Eye (tissue), 1 donor: ENCODE results near the gene TTF2.
A peak's percentile ranks its signal among the peaks of the same experiment; 100 is the strongest.

Experiments
- DNase-seq: peaks from one replicate; pipeline ENCODE4 v3.0.0-alpha.2; 2015

Gene TTF2

DNA sequence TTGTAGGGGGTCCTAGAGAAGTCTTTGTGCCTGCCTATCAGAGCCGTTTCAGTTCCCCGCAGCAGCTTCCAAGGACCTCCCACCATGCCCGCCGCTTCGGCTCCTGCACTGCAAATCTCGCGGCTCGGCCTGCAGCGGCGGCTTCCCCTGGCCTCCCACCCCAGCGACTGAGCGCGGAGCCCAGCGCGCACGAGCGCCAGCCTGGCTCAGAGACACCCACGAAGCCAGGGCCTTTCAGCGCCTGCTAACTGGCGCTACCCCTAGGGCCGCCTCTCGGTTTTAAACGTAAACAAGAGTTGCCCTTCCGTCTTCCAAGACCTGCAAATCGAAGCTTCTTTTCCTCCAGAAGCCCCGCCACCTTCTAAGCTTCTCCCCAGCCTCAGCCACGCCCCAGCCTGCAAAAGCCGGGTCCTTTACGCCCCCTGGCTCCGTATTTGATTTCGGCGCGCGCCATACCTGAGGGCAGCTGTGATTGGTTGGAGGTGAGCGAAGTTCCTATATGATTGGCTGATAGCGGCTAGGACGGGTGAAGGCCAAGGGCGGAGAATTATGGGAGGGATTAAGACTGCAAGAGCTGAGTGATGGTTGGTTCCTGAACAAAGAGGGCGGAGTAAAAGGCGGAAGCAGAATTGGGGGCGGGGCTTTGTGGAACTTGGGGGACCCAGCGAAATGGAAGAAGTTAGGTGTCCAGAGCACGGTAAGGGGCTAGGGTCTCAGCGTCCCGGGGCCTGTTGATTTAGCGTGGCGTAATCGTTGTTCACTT, at the start of gene TTF2:
TTF2 (plus strand) TSS at position 649 of the 763 bp plus-strand sequence; CDS start at position 670, 21 bp downstream.
- DNase-seq: peak; percentile 99

DNA sequence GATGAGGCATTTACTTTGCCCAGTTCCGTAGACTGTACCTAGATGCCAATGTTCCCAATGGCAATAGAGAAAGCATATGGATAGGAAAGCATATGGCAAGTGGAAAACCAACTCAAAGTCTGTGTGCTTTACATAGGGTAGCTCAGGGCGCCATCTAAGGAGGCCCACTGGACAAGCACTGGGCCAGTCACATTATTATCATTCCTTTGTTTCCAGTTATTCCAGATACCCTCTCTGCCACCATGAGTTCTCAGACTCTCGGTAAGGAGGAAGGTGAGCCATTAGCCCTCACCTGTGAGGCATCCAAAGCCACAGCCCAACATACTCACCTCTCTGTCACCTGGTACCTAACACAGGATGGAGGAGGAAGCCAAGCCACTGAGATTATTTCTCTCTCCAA, 48.8 kb upstream of the TTF2 start:
- no peak for DNase-seq

GRCh38 chr1:117013309-117013858, 46.7 kb upstream of the TTF2 start:
- no peak for DNase-seq

GRCh38 chr1:117014209-117014608, 45.9 kb upstream of the TTF2 start:
- no peak for DNase-seq

DNA sequence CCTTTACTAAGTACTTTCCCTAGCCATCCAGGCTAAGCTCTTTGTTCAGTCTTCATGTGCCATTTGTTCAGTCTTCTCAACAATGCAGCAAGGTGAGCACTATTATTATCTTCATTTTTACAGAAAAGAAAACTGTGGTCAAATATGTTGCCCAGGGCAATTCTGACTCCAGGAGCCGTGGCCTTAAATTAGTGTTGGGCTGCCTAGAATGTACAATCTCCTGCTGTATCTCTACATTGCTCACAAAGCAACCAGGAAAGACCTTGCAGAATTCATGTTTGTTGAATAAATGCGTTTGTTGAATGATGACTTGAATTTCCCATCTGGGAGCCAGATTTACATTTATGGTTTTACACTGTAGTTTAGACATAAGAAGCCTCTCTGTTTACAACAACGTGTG, 44.4 kb upstream of the TTF2 start:
- no peak for DNase-seq

- no peak for DNase-seq
Measured at GRCh38 chr1:117017062-117017461, 43.1 kb upstream of the TTF2 start.

DNA sequence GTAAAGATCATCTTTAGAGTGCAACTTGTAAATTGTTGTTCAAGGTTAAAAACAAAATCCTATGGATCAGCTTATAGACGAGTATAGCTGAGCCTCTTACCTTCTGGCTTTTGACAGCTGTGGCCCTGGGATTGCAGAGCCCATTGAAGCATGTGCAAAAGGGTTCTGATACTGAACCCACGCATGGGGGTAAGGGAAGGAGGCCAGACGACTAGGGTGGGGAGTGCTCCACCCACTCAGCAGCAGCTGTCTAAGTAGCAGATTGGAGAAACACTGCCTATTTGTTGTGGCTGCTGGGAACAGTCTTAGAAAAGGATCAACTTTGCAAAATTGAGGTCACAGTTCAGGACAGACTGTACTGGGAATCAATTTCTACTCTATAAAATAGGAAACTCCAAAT, 42.5 kb upstream of the TTF2 start:
- peak; percentile 43 for DNase-seq

GRCh38 chr1:117020526-117021156, 39.5 kb upstream of the TTF2 start:
- DNase-seq: no peak

DNA sequence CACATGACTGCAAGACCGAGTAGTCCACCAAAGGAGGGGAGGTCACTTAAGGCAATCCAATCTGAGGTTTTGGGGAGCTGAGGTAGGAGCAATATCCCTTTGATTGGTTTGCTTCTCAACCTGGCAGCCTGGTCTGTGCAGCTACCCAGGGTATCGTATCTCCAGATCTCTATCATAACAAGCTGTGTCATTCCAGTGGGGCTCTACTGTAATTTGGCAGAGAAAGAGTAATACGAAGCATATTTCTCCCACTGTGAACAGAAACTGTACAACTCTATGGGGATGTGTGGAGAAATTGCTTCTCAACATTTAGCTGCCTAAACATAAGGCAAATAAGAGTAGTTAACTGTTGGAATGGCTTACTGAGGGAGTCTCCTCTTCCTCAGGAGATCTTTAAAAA, 38.0 kb upstream of the TTF2 start:
- DNase-seq: no peak

GRCh38 chr1:117025568-117025967, 34.6 kb upstream of the TTF2 start:
- no peak for DNase-seq

DNA sequence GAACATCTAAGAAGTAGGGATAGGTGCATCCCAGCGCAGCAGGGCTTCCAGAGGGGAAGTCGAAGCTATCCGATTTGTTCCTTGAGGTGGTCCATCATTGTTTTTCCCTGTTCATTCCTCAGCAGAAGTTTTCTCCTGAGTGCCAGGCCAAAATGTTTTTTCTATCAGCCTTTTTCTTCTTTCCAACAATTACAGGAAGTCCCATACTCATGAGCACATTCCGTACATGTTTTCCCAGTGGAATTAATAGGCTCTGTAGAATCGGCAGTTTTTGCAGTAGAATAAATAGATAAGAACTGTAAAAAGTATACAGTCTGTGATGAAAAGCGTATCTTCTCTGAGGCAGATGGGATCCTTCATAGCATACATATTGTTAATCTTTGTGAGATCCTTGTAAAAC, 33.8 kb upstream of the TTF2 start:
- DNase-seq: no peak

DNA sequence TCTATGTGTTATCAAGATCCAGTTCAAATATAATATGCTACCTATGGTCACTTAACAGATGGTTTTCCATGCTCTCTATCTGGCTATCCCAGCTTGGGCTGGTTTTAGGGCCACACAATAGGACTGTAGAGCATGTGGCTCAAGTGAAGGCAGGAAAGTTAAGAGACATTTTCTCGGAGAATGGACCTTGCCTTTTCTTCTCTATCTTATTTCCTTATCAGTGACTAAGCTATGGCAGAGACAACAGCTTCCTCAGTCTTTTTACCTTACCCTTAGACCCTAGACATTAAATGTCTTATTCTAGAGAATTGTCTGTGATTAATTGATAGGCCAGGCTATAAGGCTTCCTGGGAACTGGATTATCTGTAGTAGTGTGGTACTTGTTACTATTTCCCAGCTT, 30.4 kb upstream of the TTF2 start:
- no peak for DNase-seq

DNA sequence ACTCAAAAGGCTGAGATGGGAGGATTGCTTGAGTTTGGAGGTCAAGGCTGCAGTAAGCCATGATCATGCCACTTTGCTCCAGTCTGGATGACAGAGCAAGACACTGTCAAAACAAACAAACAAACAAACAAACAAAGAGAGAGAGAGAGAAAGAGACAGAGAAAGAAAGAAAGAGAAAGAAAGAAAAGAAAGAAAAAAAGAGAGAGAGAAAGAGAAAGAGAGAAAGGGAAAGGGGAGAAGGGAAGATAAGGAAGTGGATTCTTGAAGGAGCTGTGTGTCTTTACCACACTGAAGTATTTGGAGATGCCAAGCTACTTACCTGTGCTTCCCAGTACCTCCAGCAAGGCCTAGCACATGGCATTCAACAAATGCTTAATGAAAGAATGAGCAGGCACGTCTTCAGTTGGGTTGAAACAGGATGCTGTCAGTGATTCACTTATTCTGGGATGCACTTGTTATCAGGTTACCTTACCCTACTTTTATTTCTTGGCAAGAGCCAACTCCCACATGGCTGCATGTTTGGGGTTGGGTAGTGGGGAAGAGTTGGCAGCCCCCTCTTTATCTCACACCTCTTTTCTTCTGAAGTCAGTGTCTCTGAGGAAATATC, 29.8 kb upstream of the TTF2 start:
- DNase-seq: no peak

- no peak for DNase-seq
Measured at GRCh38 chr1:117032266-117032665, 27.9 kb upstream of the TTF2 start.

DNA sequence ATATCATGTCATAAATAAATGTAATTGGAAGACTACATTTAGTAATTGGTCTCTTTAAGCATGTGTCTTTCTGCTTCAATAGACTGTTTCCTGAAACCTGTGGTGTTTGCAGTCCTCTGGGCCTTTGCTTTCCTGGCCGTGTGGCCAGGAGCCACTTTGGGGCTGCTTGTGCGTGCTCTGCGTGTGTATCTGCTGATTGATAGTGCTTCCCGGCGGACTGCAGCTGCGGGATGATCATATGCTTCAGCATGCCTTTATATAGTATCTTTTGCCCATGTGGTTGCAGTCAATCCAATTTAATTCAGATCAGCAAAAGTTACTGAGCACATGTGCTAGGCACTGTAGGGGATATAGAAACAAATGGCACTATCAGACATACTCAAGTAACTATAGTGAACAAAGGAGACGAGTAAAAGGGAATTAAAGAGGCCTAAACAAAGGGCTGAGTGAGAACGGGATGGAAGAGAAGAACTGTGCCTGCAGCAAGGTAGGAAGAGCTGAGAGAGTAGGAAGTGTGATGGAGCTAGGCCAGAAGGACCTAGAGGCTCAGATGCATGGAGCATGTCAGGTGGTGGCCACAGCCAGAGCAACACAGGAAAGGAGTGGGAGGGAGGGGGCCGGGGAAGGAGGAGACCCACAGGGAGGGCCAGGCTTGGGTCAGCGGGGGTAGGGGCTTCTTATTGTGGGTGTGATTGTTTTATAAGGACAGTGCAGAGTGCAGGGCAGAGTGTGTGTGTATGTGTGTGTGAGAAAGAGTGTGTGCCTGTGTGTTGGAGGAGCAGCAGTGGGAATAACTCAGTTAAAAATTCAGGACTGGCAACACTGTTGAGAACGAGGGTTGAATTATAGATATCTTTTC, 27.2 kb upstream of the TTF2 start:
- peak; percentile 35 for DNase-seq

DNA sequence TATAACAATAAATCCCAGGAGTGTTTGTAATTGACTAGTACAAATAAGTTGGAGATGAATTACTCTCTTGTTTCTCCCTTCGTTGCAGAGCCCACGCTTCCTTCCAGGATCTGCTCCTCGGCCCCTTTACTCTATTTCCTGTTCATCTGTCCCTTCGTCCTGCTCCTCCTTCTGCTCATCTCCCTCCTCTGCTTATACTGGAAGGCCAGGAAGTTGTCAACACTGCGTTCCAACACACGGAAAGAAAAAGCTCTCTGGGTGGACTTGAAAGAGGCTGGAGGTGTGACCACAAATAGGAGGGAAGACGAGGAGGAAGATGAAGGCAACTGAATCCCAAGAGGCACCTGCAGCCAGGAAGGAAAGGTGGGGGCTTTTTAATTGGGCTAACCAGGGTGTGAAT, 26.4 kb upstream of the TTF2 start:
- no peak for DNase-seq

- no peak for DNase-seq
Measured at GRCh38 chr1:117034791-117035290, 25.3 kb upstream of the TTF2 start.

DNA sequence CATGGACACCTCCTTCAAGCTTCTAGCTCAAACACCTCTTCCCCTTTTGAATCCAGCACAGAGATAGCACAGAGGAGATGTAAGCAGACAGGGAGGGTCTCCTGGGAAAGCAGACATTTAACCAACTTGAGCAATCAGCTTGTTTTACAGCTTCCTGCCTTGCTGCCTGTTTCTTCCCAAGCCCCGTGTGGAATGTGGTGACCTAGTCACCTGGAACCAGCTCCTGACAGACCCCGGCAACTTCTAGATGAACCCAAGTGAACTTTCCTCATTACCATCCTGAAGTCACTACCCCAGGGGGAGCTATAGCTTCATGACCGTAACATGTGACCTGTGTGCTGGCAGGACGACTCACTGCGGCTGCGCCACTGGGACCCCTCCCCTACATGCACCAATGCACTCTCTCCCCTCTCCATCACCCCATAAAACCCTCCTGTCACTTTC, 24.1 kb upstream of the TTF2 start:
- peak; percentile 54 for DNase-seq

DNA sequence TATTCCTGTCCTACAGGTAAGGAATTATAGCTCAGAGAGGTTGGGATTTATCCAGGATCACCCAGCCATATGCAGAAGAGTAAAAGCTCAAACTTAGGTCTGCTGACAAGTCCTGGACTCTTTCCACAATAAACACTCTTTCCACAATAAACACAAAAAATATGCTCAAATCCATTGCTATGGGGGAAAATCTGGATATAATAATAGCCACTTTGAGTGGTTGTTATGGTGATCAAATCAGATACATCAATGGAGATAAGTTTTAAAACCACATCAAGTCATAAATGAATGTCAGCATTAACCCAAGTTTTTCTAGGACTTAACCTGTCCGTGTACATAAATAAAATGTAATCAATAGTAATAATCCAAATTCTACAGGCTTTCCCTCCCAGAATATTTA, 22.3 kb upstream of the TTF2 start:
- DNase-seq: no peak

DNA sequence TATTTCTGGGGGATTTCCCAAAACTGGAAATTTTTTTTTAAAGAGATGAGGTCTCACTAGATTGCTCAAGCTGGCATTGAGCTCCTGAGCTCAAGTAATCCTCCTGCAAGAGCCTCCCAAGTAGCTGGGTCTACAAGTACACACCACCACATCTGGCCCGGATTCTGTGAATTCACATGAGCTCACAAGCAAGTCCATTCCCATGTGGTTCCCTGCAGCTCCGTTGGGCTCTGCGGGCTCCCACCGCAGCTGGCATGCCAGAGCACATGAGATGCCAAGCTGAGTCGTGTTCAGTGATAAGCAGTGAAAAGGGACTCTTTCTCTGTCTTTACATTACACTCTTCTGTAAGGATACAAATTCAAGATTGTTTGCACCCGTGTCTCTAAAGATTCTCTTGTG, 21.9 kb upstream of the TTF2 start:
- DNase-seq: no peak

GRCh38 chr1:117044217-117044616, 15.9 kb upstream of the TTF2 start:
- DNase-seq: no peak

DNA sequence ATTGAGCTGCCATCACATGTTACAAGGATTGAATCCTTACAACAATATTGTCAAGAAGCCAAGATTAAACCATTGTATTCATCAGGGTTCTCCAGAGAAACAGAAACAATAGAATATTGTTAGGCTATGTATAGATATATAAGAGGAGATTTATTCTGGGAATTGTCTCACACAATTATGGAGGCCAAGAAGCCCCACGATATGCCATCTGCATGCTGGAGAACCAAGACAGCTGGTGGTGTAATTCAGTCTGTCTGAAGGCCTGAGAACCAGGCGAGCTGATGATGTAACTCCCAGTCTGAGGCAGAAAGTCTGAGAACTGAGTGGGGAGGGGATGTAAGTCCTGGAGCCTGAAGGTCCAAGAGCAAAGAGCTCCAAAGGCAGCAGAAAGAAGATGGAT, 14.5 kb upstream of the TTF2 start:
- DNase-seq: no peak

DNA sequence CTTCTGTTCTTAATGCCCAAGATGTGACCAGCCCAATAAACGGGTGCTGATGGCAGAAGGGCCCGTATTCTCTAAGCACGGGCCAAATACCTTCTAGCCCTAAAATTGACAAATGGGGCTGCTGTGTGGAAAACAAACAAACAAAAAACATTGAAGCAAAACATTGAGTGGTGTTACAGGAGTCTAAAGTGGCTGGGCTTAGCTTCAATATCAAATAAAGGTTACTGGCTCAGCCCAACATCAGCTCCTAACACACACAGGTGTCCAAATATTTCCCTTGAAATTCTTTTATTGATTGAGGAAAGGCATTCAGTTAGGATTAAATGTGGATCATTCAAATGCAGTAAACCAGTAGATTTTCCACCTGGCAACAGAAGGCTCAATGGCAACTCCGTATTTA, 13.3 kb upstream of the TTF2 start:
- DNase-seq: no peak
